H9 (cell line): ENCODE data around the gene APCDD1L. TPM values are rescaled to one million over a fixed set of nuclear protein-coding genes. Genes with fewer than 3 reads are reported as not detected.

Experiments
- DNase-seq: peaks from one replicate; pipeline ENCODE4 v3.0.0-alpha.2; 2017
- H2AFZ ChIP-seq: one replicate; pipeline ENCODE4 v1.6.1; 2013; ENCODE audit warnings: mild to moderate bottlenecking, low read length, control low read depth, moderate library complexity
- H2AK5ac ChIP-seq: 2 replicates; pipeline ENCODE4 v1.6.1; 2013; ENCODE audit warnings: low read length, control low read depth, mixed read lengths; ENCODE audit not compliant: insufficient read length
- H2BK120ac ChIP-seq: one replicate; pipeline ENCODE4 v1.6.1; 2013; ENCODE audit warnings: low read depth, mild to moderate bottlenecking, low read length, control low read depth, inconsistent platforms; ENCODE audit not compliant: poor library complexity, severe bottlenecking
- H2BK12ac ChIP-seq: 2 replicates; pipeline ENCODE4 v1.6.1; 2013; ENCODE audit warnings: low read length, control low read depth, mixed read lengths, low read depth; ENCODE audit not compliant: insufficient read length
- H2BK15ac ChIP-seq: 2 replicates; pipeline ENCODE4 v1.6.1; 2013; ENCODE audit warnings: low read depth, low read length, control low read depth
- H2BK20ac ChIP-seq: one replicate; pipeline ENCODE4 v1.6.1; 2013; ENCODE audit warnings: low read depth, mild to moderate bottlenecking, low read length, control low read depth, inconsistent platforms; ENCODE audit not compliant: poor library complexity, severe bottlenecking
- H2BK5ac ChIP-seq: 2 replicates; pipeline ENCODE4 v1.6.1; 2013; ENCODE audit warnings: low read length, control low read depth, mixed read lengths; ENCODE audit not compliant: insufficient read length
- H3K14ac ChIP-seq: 2 replicates; pipeline ENCODE4 v1.6.1; 2013; ENCODE audit warnings: low read length, control low read depth; ENCODE audit not compliant: insufficient read depth
- H3K18ac ChIP-seq: 2 replicates; pipeline ENCODE4 v1.6.1; 2013; ENCODE audit warnings: low read depth, mild to moderate bottlenecking, mixed read lengths, low read length, control low read depth; ENCODE audit not compliant: insufficient read length
- H3K23ac ChIP-seq: 2 replicates; pipeline ENCODE4 v1.6.1; 2013; ENCODE audit warnings: low read length, control low read depth, mixed read lengths, low read depth; ENCODE audit not compliant: insufficient read length
- H3K23me2 ChIP-seq: 2 replicates; pipeline ENCODE4 v1.6.1; 2013; ENCODE audit warnings: low read depth, mild to moderate bottlenecking, mixed read lengths, low read length, control low read depth; ENCODE audit not compliant: insufficient read length, poor library complexity, severe bottlenecking
- H3K27ac ChIP-seq: 2 replicates; pipeline ENCODE4 v1.5.1; 2013; ENCODE audit warnings: low read length, control low read depth, mixed read lengths, low read depth; ENCODE audit not compliant: insufficient read length
- H3K27me3 ChIP-seq: 2 replicates; pipeline ENCODE4 v1.6.1; 2013; ENCODE audit warnings: low read length, control low read depth, inconsistent platforms; ENCODE audit not compliant: insufficient read depth
- H3K4ac ChIP-seq: 2 replicates; pipeline ENCODE4 v1.6.1; 2013; ENCODE audit warnings: low read depth, mild to moderate bottlenecking, control low read depth, inconsistent platforms, low read length, moderate library complexity
- H3K4me1 ChIP-seq: 2 replicates; pipeline ENCODE4 v1.6.1; 2013; ENCODE audit warnings: low read length, control low read depth, inconsistent platforms; ENCODE audit not compliant: insufficient read depth
- H3K4me2 ChIP-seq: 2 replicates; pipeline ENCODE4 v1.6.1; 2013; ENCODE audit warnings: low read length, control low read depth, mixed read lengths; ENCODE audit not compliant: insufficient read length, insufficient read depth
- H3K56ac ChIP-seq: 2 replicates; pipeline ENCODE4 v1.6.1; 2013; ENCODE audit warnings: low read depth, mild to moderate bottlenecking, mixed read lengths, low read length, control low read depth; ENCODE audit not compliant: insufficient read length
- H3K79me1 ChIP-seq: 2 replicates; pipeline ENCODE4 v1.6.1; 2013; ENCODE audit warnings: low read depth, mild to moderate bottlenecking, moderate library complexity, low read length, control low read depth, inconsistent platforms; ENCODE audit not compliant: insufficient read depth, poor library complexity, severe bottlenecking
- H3K79me2 ChIP-seq: 2 replicates; pipeline ENCODE4 v1.6.1; 2013; ENCODE audit warnings: low read length, control low read depth, inconsistent platforms; ENCODE audit not compliant: insufficient read depth
- H3K9ac ChIP-seq: 2 replicates; pipeline ENCODE4 v1.6.1; 2013; ENCODE audit warnings: low read length, control low read depth, mixed read lengths; ENCODE audit not compliant: insufficient read length; ENCODE audit errors: extremely low read depth
- H3K9me3 ChIP-seq: one replicate; pipeline ENCODE4 v1.6.1; 2013; ENCODE audit warnings: low read depth, low read length, inconsistent platforms; ENCODE audit not compliant: control insufficient read depth
- H3T11ph ChIP-seq: one replicate; pipeline ENCODE4 v1.6.1; 2013; ENCODE audit warnings: mild to moderate bottlenecking, low read length, control low read depth, inconsistent platforms
- H4K20me1 ChIP-seq: one replicate; pipeline ENCODE4 v1.6.1; 2013; ENCODE audit not compliant: control insufficient read depth, insufficient read length, insufficient read depth
- H4K5ac ChIP-seq: 2 replicates; pipeline ENCODE4 v1.6.1; 2013; ENCODE audit warnings: low read depth, mild to moderate bottlenecking, mixed read lengths, low read length, control low read depth; ENCODE audit not compliant: insufficient read length
- H4K8ac ChIP-seq: replicated peaks from 2 replicates; pipeline ENCODE4 v1.6.1; 2013; ENCODE audit warnings: low read length, control low read depth, mixed read lengths, low read depth; ENCODE audit not compliant: insufficient read length
- H4K91ac ChIP-seq: 2 replicates; pipeline ENCODE4 v1.6.1; 2013; ENCODE audit warnings: low read depth, mild to moderate bottlenecking, moderate library complexity, mixed read lengths, low read length, control low read depth; ENCODE audit not compliant: insufficient read length
- H3K27ac Mint-ChIP-seq, 3 experiments: 2 replicates in 2 of 3; 3 replicates in 1 of 3; pipeline ENCODE4 v1.8.0; 2020 to 2021; ENCODE audit warnings: mixed read lengths in 3 of 3, mild to moderate bottlenecking in 1 of 3, moderate library complexity in 1 of 3
- H3K27me3 Mint-ChIP-seq: 2 replicates; pipeline ENCODE4 v1.8.0; 2021; ENCODE audit warnings: low read depth, mild to moderate bottlenecking, moderate library complexity, mixed read lengths
- H3K36me3 Mint-ChIP-seq, 3 experiments: 2 replicates in 2 of 3; 3 replicates in 1 of 3; pipeline ENCODE4 v1.8.0; 2020 to 2021; ENCODE audit warnings: low read depth in 3 of 3, mixed read lengths in 3 of 3; ENCODE audit not compliant: insufficient read depth in 1 of 3
- H3K4me1 Mint-ChIP-seq, 2 experiments: 2 replicates each; pipeline ENCODE4 v1.8.0; 2020; ENCODE audit warnings: mixed read lengths in 2 of 2
- H3K4me3 Mint-ChIP-seq, 2 experiments: 2 replicates in 1 of 2; 3 replicates in 1 of 2; pipeline ENCODE4 v1.8.0; 2020 to 2021; ENCODE audit warnings: mild to moderate bottlenecking in 2 of 2, mixed read lengths in 2 of 2, moderate library complexity in 1 of 2
- H3K9me3 Mint-ChIP-seq, 2 experiments: 2 replicates in 1 of 2; 3 replicates in 1 of 2; pipeline ENCODE4 v1.8.0; 2020; ENCODE audit warnings: mild to moderate bottlenecking in 2 of 2, mixed read lengths in 2 of 2, moderate library complexity in 1 of 2
- CTCF ChIP-seq: fragments of 200-600 bp; sonication (generic); conservative IDR thresholded peaks from 3 replicates; pipeline ENCODE4 v1.8.0; 2021; ENCODE audit warnings: antibody characterized with exemption, mild to moderate bottlenecking
- WGBS: extraction: QIAGEN DNeasy Blood & Tissue Kit; methylation state at CpG from one replicate; pipeline ENCODE4 v1.1.7; 2013; ENCODE audit warnings: missing lambda C conversion rate, low lambda C conversion rate, mixed read lengths; ENCODE audit not compliant: insufficient read length; ENCODE audit errors: extremely low coverage; 5-methylcytosine and 5-hydroxymethylcytosine counted together
- total RNA-seq: library from RNA; stranded (reverse); gene quantifications from 2 replicates; pipeline ENCODE4 v1.2.1, GENCODE V29; 2021

Gene APCDD1L
- total RNA-seq, 1 experiment from 2014 or later, result 0.68 TPM

GRCh38 chr20:58521763-58522162, 6.6 kb upstream of the APCDD1L start:
- Mint-ChIP-seq H3K4me3 (no peak overlapping the region), H3K9me3 (peaks cover 27 to 29% of the 10 kb centered on the region in 2 experiments), H3K27me3 (peaks cover 43% of the 10 kb centered on the region), H3K4me1 (peaks cover 16 to 25% of the 10 kb centered on the region in 2 experiments), H3K27ac (peak overlapping the region in 1 of 3 experiments; percentile 45; a peak in 1 of 7 replicates), H3K36me3 (peaks cover 18 to 25% (median 22%) of the 10 kb centered on the region in 3 experiments)
- Histone ChIP-seq H4K20me1 (no peaks in the 10 kb centered on the region), H2BK15ac (no peak overlapping the region), H3K23ac (no peak overlapping the region), H3K4me1 (peaks cover 7% of the 10 kb centered on the region; the same call in 1 of the 2 replicates), H3K79me2 (no peaks in the 10 kb centered on the region), H2AFZ (no peak overlapping the region), H3K27ac (no peak overlapping the region), H3T11ph (no peak overlapping the region), H2AK5ac (no peak overlapping the region), H2BK12ac (no peak overlapping the region), H2BK120ac (no peak overlapping the region), H2BK5ac (no peak overlapping the region), H3K79me1 (no peaks in the 10 kb centered on the region), H3K27me3 (no peaks in the 10 kb centered on the region), H4K91ac (no peak overlapping the region), H3K4ac (no peak overlapping the region), H3K18ac (no peak overlapping the region), H3K9me3 (peaks cover 10% of the 10 kb centered on the region), H3K56ac (no peak overlapping the region), H3K14ac (no peak overlapping the region), H4K5ac (no peak overlapping the region), H2BK20ac (no peak overlapping the region), H3K23me2 (no peaks in the 10 kb centered on the region), H3K4me2 (no peak overlapping the region), H4K8ac (no peak overlapping the region), H3K9ac (no peak overlapping the region)
- no peak for TF ChIP-seq CTCF
- no CpG with 5 or more reads among the region's 10 CpGs for WGBS
- peak; percentile 22 for DNase-seq
